Esophagus squamous epithelium (tissue), 4 donors: ENCODE measurements around the gene GPX5.

Experiments
- CTCF ChIP-seq, 6 experiments: fragments of 450-650 bp in 4 of 6; fragments of 200-600 bp in 2 of 6; sonication (generic) in 2 of 6; IDR thresholded peaks; one replicate each; pipeline ENCODE4 v1.5.1; 2016 to 2019; ENCODE audit warnings: antibody characterized with exemption in 6 of 6, mild to moderate bottlenecking in 4 of 6, moderate library complexity in 4 of 6
- POLR2A ChIP-seq, 4 donors: fragments of 450-650 bp; IDR thresholded peaks; one replicate each; pipeline ENCODE4 v1.6.1; 2017; ENCODE audit warnings: antibody characterized with exemption in 4 of 4, mild to moderate bottlenecking in 4 of 4, moderate library complexity in 3 of 4

GRCh38 chr6:28568515-28569108 is 42.9 kb downstream of the GPX5 start:
- no peak for TF ChIP-seq CTCF (IDR thresholded peaks at IDR 0.05)
- no peak for TF ChIP-seq POLR2A (IDR thresholded peaks at IDR 0.05)
